ENCODE measurements around the gene CCNY. TPM values are rescaled to one million over a fixed set of nuclear protein-coding genes. Genes with fewer than 3 reads are reported as not detected.
A peak's percentile ranks its signal among the peaks of the same experiment; 100 is the strongest.

Gene CCNY
- total and polyA plus RNA-seq, 3 experiments from 2014 or later: 15.1 to 65.2 (median 58.4) TPM

- H3K27ac Mint-ChIP-seq: no peak within 1 kb of the TSS
- no peak within 1 kb of the TSS for H3K4me3 Mint-ChIP-seq
- H3K36me3 ChIP-seq (ENCODE audit: insufficient read depth, low read length): no peaks in the 10 kb centered on the region
- H3K27me3 ChIP-seq (ENCODE audit: insufficient read depth, low read length, poor library complexity, severe bottlenecking): peaks cover 11% of the 10 kb centered on the region
- no peaks in the 10 kb centered on the region for H3K9me3 ChIP-seq (ENCODE audit: low read length)
- no peak within 1 kb of the TSS for H3K4me3 ChIP-seq (ENCODE audit: low read length)
- peaks cover 0 to 22% (median 12%) of the 10 kb centered on the region in 5 donors for H3K9me3 Mint-ChIP-seq
- CTCF ChIA-PET: no interaction called here
- H3K36me3 Mint-ChIP-seq: peaks cover 0 to 9% (median 1%) of the 10 kb centered on the region in 3 donors
- peaks cover 4 to 8% (median 6%) of the 10 kb centered on the region in 3 donors for H3K4me1 Mint-ChIP-seq
- H3K4me1 ChIP-seq (ENCODE audit: insufficient read depth, low read length): no peaks in the 10 kb centered on the region
- DNase-seq: no peak
- POLR2A ChIA-PET: no interaction called here
- H3K27ac ChIP-seq (ENCODE audit: low read depth, low read length): no peak within 1 kb of the TSS
- H3K27me3 Mint-ChIP-seq: peaks cover 37 to 71% of the 10 kb centered on the region in 2 donors
These were observed 268.9 kb downstream of the CCNY start, which contains the start of gene GJD4 for GRCh38 chr10:35605191-35605590. Gene GJD4, plus strand, starts transcription at chr10:35605341. Its CDS starts 227 bp downstream, at chr10:35605568.

- POLR2A ChIA-PET: no interaction called here
These were observed 270.1 kb downstream of the CCNY start for GRCh38 chr10:35606430-35606829.

GRCh38 chr10:35607475-35608327 is 271.4 kb downstream of the CCNY start:
- ChIA-PET CTCF (no interaction called here), POLR2A (no interaction called here)
- DNase-seq: no peak
- H3K27me3 ChIP-seq (ENCODE audit: insufficient read depth, low read length, poor library complexity, severe bottlenecking): peaks cover 7% of the 10 kb centered on the region
- H3K36me3 Mint-ChIP-seq: peaks cover 0 to 4% (median 1%) of the 10 kb centered on the region in 3 donors
- H3K9me3 Mint-ChIP-seq: peaks cover 0 to 15% (median 8%) of the 10 kb centered on the region in 5 donors
- no peak overlapping the region for H3K4me3 ChIP-seq (ENCODE audit: low read length)
- no peak overlapping the region for H3K27ac ChIP-seq (ENCODE audit: low read depth, low read length)
- peaks cover 38 to 78% of the 10 kb centered on the region in 2 donors for H3K27me3 Mint-ChIP-seq
- peaks cover 4 to 8% (median 6%) of the 10 kb centered on the region in 3 donors for H3K4me1 Mint-ChIP-seq
- no peaks in the 10 kb centered on the region for H3K9me3 ChIP-seq (ENCODE audit: low read length)
- no peaks in the 10 kb centered on the region for H3K4me1 ChIP-seq (ENCODE audit: insufficient read depth, low read length)
- no peak overlapping the region for H3K27ac Mint-ChIP-seq
- no peaks in the 10 kb centered on the region for H3K36me3 ChIP-seq (ENCODE audit: insufficient read depth, low read length)
- peak overlapping the region in 6 of 7 donors; percentile 51 to 80 (median 66) for H3K4me3 Mint-ChIP-seq

More at GRCh38 chr10:35606430-35606829, 270.1 kb downstream of the CCNY start:
- Mint-ChIP-seq H3K27me3 (peaks cover 38 to 70% of the 10 kb centered on the region in 2 donors), H3K27ac (no peak overlapping the region), H3K36me3 (peaks cover 0 to 4% (median 1%) of the 10 kb centered on the region in 3 donors), H3K9me3 (peaks cover 0 to 17% (median 8%) of the 10 kb centered on the region in 5 donors), H3K4me1 (peaks cover 4 to 8% (median 6%) of the 10 kb centered on the region in 3 donors), H3K4me3 (peak overlapping the region in 1 of 7 donors; percentile 12)
- DNase-seq: no peak
- CTCF ChIA-PET: no interaction called here
- H3K36me3 ChIP-seq (ENCODE audit: insufficient read depth, low read length): no peaks in the 10 kb centered on the region
- no peaks in the 10 kb centered on the region for H3K4me1 ChIP-seq (ENCODE audit: insufficient read depth, low read length)
- no peak overlapping the region for H3K27ac ChIP-seq (ENCODE audit: low read depth, low read length)
- peaks cover 7% of the 10 kb centered on the region for H3K27me3 ChIP-seq (ENCODE audit: insufficient read depth, low read length, poor library complexity, severe bottlenecking)
- no peaks in the 10 kb centered on the region for H3K9me3 ChIP-seq (ENCODE audit: low read length)
- H3K4me3 ChIP-seq (ENCODE audit: low read length): no peak overlapping the region

- Histone ChIP-seq H3K36me3 (ENCODE audit: insufficient read depth, low read length) (no peaks in the 10 kb centered on the region), H3K4me3 (ENCODE audit: low read length) (no peak overlapping the region), H3K27ac (ENCODE audit: low read depth, low read length) (no peak overlapping the region), H3K27me3 (ENCODE audit: insufficient read depth, low read length, poor library complexity, severe bottlenecking) (peaks cover 7% of the 10 kb centered on the region), H3K4me1 (ENCODE audit: insufficient read depth, low read length) (no peaks in the 10 kb centered on the region), H3K9me3 (ENCODE audit: low read length) (no peaks in the 10 kb centered on the region)
- DNase-seq: no peak
- peaks cover 37 to 72% of the 10 kb centered on the region in 2 donors for H3K27me3 Mint-ChIP-seq
- H3K4me3 Mint-ChIP-seq: no peak overlapping the region
- H3K27ac Mint-ChIP-seq: no peak overlapping the region
- peaks cover 0 to 4% (median 1%) of the 10 kb centered on the region in 3 donors for H3K36me3 Mint-ChIP-seq
- ChIA-PET CTCF (no interaction called here), POLR2A (no interaction called here)
- H3K9me3 Mint-ChIP-seq: peaks cover 0 to 15% (median 8%) of the 10 kb centered on the region in 5 donors
- peaks cover 4 to 8% (median 6%) of the 10 kb centered on the region in 3 donors for H3K4me1 Mint-ChIP-seq
These were observed 272.0 kb downstream of the CCNY start for GRCh38 chr10:35608328-35608672.

GRCh38 chr10:35611750-35612149 is 275.4 kb downstream of the CCNY start:
- Mint-ChIP-seq H3K27me3 (peaks cover 34 to 63% of the 10 kb centered on the region in 2 donors), H3K9me3 (peaks cover 0 to 15% (median 8%) of the 10 kb centered on the region in 5 donors), H3K27ac (no peak overlapping the region), H3K36me3 (no peaks in the 10 kb centered on the region), H3K4me1 (peaks cover 4 to 8% (median 6%) of the 10 kb centered on the region in 3 donors), H3K4me3 (no peak overlapping the region)
- Histone ChIP-seq H3K27ac (ENCODE audit: low read depth, low read length) (no peak overlapping the region), H3K4me3 (ENCODE audit: low read length) (no peak overlapping the region), H3K36me3 (ENCODE audit: insufficient read depth, low read length) (no peaks in the 10 kb centered on the region), H3K9me3 (ENCODE audit: low read length) (no peaks in the 10 kb centered on the region), H3K4me1 (ENCODE audit: insufficient read depth, low read length) (no peaks in the 10 kb centered on the region), H3K27me3 (ENCODE audit: insufficient read depth, low read length, poor library complexity, severe bottlenecking) (peaks cover 5% of the 10 kb centered on the region)
- DNase-seq: no peak
- CTCF ChIA-PET: no interaction called here
- POLR2A ChIA-PET: no interaction called here

GRCh38 chr10:35612385-35613106 is 276.2 kb downstream of the CCNY start:
- Histone ChIP-seq H3K36me3 (ENCODE audit: insufficient read depth, low read length) (no peaks in the 10 kb centered on the region), H3K27ac (ENCODE audit: low read depth, low read length) (no peak overlapping the region), H3K4me3 (ENCODE audit: low read length) (no peak overlapping the region), H3K9me3 (ENCODE audit: low read length) (no peaks in the 10 kb centered on the region), H3K27me3 (ENCODE audit: insufficient read depth, low read length, poor library complexity, severe bottlenecking) (no peaks in the 10 kb centered on the region), H3K4me1 (ENCODE audit: insufficient read depth, low read length) (no peaks in the 10 kb centered on the region)
- H3K9me3 Mint-ChIP-seq: peaks cover 0 to 10% (median 6%) of the 10 kb centered on the region in 5 donors
- H3K36me3 Mint-ChIP-seq: no peaks in the 10 kb centered on the region
- peaks cover 0 to 3% (median 1%) of the 10 kb centered on the region in 3 donors for H3K4me1 Mint-ChIP-seq
- POLR2A ChIA-PET: no interaction called here
- H3K27me3 Mint-ChIP-seq: peaks cover 28 to 55% of the 10 kb centered on the region in 2 donors
- H3K4me3 Mint-ChIP-seq: no peak overlapping the region
- CTCF ChIA-PET: no interaction called here
- no peak for DNase-seq
- no peak overlapping the region for H3K27ac Mint-ChIP-seq

- ChIA-PET CTCF (no interaction called here), POLR2A (no interaction called here)
- no peak overlapping the region for H3K27ac Mint-ChIP-seq
- peaks cover 0 to 10% (median 6%) of the 10 kb centered on the region in 5 donors for H3K9me3 Mint-ChIP-seq
- H3K4me1 Mint-ChIP-seq: peaks cover 0 to 2% (median 0%) of the 10 kb centered on the region in 3 donors
- Histone ChIP-seq H3K27ac (ENCODE audit: low read depth, low read length) (no peak overlapping the region), H3K4me3 (ENCODE audit: low read length) (no peak overlapping the region), H3K4me1 (ENCODE audit: insufficient read depth, low read length) (no peaks in the 10 kb centered on the region), H3K9me3 (ENCODE audit: low read length) (no peaks in the 10 kb centered on the region), H3K27me3 (ENCODE audit: insufficient read depth, low read length, poor library complexity, severe bottlenecking) (no peaks in the 10 kb centered on the region), H3K36me3 (ENCODE audit: insufficient read depth, low read length) (no peaks in the 10 kb centered on the region)
- H3K4me3 Mint-ChIP-seq: no peak overlapping the region
- H3K36me3 Mint-ChIP-seq: no peaks in the 10 kb centered on the region
- H3K27me3 Mint-ChIP-seq: peaks cover 25 to 54% of the 10 kb centered on the region in 2 donors
- no peak for DNase-seq
These were observed 276.8 kb downstream of the CCNY start for GRCh38 chr10:35613107-35613440.

Measured in CD8-positive, alpha-beta memory T cell (primary cell).